PC-3 (cell line): ENCODE data around the gene RAB33A. TPM values are rescaled to one million over a fixed set of nuclear protein-coding genes. Genes with fewer than 3 reads are reported as not detected.
A peak's percentile ranks its signal among the peaks of the same experiment; 100 is the strongest.

Source experiments
- ATAC-seq: fragments of 200-7000 bp; cut with Tn5 transposase; 2 replicates; pipeline ENCODE4 v1.9.1; 2020; ENCODE audit warnings: mild to moderate bottlenecking, moderate library complexity
- BruUV-seq: library from RNA; stranded (reverse); fragments of 400-500 nt; replicated peaks from 2 replicates; lab custom pipeline; 2021; lab: Mats Ljungman, UMichigan
- CTCF ChIA-PET: fragments of 300-600 bp; sonication (Branson Sonifier 250); formaldehyde crosslinking; loops from one replicate; lab custom pipeline; 2022; ENCODE audit warnings: antibody characterized with exemption; lab: Charles Lee
- POLR2A ChIA-PET: fragments of 300-600 bp; sonication (Branson Sonifier 250); formaldehyde crosslinking; loops from one replicate; lab custom pipeline; 2022; ENCODE audit warnings: antibody characterized with exemption; ENCODE audit not compliant: unreplicated experiment; lab: Charles Lee
- DNase-seq: peaks from one replicate; pipeline ENCODE4 v3.0.0-alpha.2; 2015
- H2AFZ ChIP-seq: fragments of 300-600 bp; sonication (generic); 2 replicates; pipeline ENCODE4 v1.6.0; 2016; ENCODE audit warnings: antibody characterized with exemption, low read length
- H3F3A ChIP-seq: fragments of 300-600 bp; sonication (generic); one replicate; pipeline ENCODE4 v1.6.0; 2017; ENCODE audit warnings: antibody characterized with exemption, low read length, control low read depth, mild to moderate bottlenecking; ENCODE audit not compliant: unreplicated experiment
- H3K27ac ChIP-seq: fragments of 300-600 bp; sonication (generic); 2 replicates; pipeline ENCODE4 v1.5.1; 2016; ENCODE audit warnings: mild to moderate bottlenecking, low read length
- H3K27me3 ChIP-seq: fragments of 300-600 bp; sonication (generic); 2 replicates; pipeline ENCODE4 v1.6.1; 2016; ENCODE audit warnings: low read length, mixed read lengths
- H3K36me3 ChIP-seq: fragments of 300-600 bp; sonication (generic); 2 replicates; pipeline ENCODE4 v1.6.1; 2016; ENCODE audit warnings: low read depth, mixed run types, low read length, mixed read lengths
- H3K4me1 ChIP-seq: fragments of 300-600 bp; sonication (generic); 2 replicates; pipeline ENCODE4 v1.5.1; 2016; ENCODE audit warnings: low read length; ENCODE audit not compliant: insufficient read depth
- H3K4me2 ChIP-seq: fragments of 300-600 bp; sonication (generic); 2 replicates; pipeline ENCODE4 v1.6.0; 2016; ENCODE audit warnings: low read length
- H3K4me3 ChIP-seq: fragments of 300-600 bp; sonication (generic); 2 replicates; pipeline ENCODE4 v1.5.1; 2016; ENCODE audit warnings: mild to moderate bottlenecking, low read length, mixed read lengths
- H3K79me2 ChIP-seq: fragments of 300-600 bp; sonication (generic); 2 replicates; pipeline ENCODE4 v1.6.1; 2017; ENCODE audit warnings: low read length, mixed read lengths
- H3K9ac ChIP-seq: fragments of 300-600 bp; sonication (generic); 2 replicates; pipeline ENCODE4 v1.6.0; 2016; ENCODE audit warnings: mild to moderate bottlenecking, low read length
- H3K9me2 ChIP-seq: fragments of 300-600 bp; sonication (generic); replicated peaks from 2 replicates; pipeline ENCODE4 v1.6.1; 2016; ENCODE audit warnings: mixed run types, low read length, mixed read lengths
- H3K9me3 ChIP-seq: fragments of 300-600 bp; sonication (generic); 2 replicates; pipeline ENCODE4 v1.6.1; 2016; ENCODE audit warnings: low read length, mixed read lengths
- H4K20me1 ChIP-seq: fragments of 300-600 bp; sonication (generic); 2 replicates; pipeline ENCODE4 v1.6.1; 2016; ENCODE audit warnings: low read length, mixed read lengths
- EZH2 ChIP-seq: fragments of 300-600 bp; sonication (generic); IDR thresholded peaks from one replicate; pipeline ENCODE4 v1.6.1; 2017; ENCODE audit warnings: antibody characterized with exemption, mild to moderate bottlenecking, low read length; ENCODE audit not compliant: unreplicated experiment
- EZH2phosphoT487 ChIP-seq: fragments of 300-600 bp; sonication (generic); IDR thresholded peaks from 2 replicates; pipeline ENCODE4 v1.6.1; 2018; ENCODE audit warnings: mild to moderate bottlenecking, antibody characterized with exemption, low read length, borderline replicate concordance
- intact Hi-C: fragments of 100-400 bp; cut with micrococcal nuclease; formaldehyde crosslinking; loops from 2 replicates; pipeline ENCODE4 v1.9.0; 2023
- total RNA-seq: library from RNA; depleted of rRNA; stranded (reverse); fragments of >200 nt; gene quantifications from 2 replicates; pipeline ENCODE4 v1.2.3, GENCODE V29; 2014
- TF ChIP-seq, protein P1 (sequence below): fragments of 300-600 bp; sonication (generic); conservative IDR thresholded peaks from 2 replicates; pipeline ENCODE4 v1.5.1; 2017; ENCODE audit warnings: antibody characterized with exemption, low read depth, mild to moderate bottlenecking, low read length

RAB33A gene
- total RNA-seq, 1 experiment from 2014 or later: not detected

DNA sequence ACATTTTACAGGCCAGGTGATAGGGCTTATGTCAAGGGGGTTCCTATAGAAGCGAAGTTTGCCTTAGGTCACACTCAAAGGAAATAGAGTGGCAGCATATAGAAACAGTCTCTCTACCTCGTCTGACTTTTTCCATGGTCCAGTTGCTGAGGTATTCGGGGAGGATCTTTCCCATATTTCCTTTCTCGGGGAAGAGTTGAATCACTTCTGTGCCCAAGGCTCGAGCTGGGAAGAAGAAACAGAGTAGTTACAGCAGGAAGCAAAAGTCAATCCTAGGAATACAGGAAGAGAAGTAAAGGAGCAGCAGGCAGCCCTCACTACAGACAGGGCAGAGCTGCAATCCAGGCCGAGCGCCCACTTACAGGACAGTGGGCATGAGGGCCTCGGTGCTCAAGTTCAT is 34.8 kb upstream of the RAB33A start:
- no peaks in the 10 kb centered on the region for H3K9me3 ChIP-seq
- H3K4me2 ChIP-seq: no peak overlapping the region
- no peak for ATAC-seq
- no peak for DNase-seq
- no peaks in the 10 kb centered on the region for H3K9me2 ChIP-seq
- no peaks in the 10 kb centered on the region for H3K4me1 ChIP-seq
- no peak overlapping the region for H3K9ac ChIP-seq
- H2AFZ ChIP-seq: no peak overlapping the region
- no peaks in the 10 kb centered on the region for H4K20me1 ChIP-seq
- POLR2A ChIA-PET: no interaction called here
- no peaks in the 10 kb centered on the region for H3F3A ChIP-seq
- intact Hi-C loops: no loop called here
- CTCF ChIA-PET: no interaction called here
- no peaks in the 10 kb centered on the region for H3K79me2 ChIP-seq
- peaks cover 22% of the 10 kb centered on the region for H3K36me3 ChIP-seq
- H3K4me3 ChIP-seq: no peak overlapping the region
- no TSS peak for BruUV-seq
- no peaks in the 10 kb centered on the region for H3K27me3 ChIP-seq
- TF ChIP-seq EZH2phosphoT487: no peak
- TF ChIP-seq, protein P1, sequence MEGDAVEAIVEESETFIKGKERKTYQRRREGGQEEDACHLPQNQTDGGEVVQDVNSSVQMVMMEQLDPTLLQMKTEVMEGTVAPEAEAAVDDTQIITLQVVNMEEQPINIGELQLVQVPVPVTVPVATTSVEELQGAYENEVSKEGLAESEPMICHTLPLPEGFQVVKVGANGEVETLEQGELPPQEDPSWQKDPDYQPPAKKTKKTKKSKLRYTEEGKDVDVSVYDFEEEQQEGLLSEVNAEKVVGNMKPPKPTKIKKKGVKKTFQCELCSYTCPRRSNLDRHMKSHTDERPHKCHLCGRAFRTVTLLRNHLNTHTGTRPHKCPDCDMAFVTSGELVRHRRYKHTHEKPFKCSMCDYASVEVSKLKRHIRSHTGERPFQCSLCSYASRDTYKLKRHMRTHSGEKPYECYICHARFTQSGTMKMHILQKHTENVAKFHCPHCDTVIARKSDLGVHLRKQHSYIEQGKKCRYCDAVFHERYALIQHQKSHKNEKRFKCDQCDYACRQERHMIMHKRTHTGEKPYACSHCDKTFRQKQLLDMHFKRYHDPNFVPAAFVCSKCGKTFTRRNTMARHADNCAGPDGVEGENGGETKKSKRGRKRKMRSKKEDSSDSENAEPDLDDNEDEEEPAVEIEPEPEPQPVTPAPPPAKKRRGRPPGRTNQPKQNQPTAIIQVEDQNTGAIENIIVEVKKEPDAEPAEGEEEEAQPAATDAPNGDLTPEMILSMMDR: no peak
- no peak overlapping the region for H3K27ac ChIP-seq

DNA sequence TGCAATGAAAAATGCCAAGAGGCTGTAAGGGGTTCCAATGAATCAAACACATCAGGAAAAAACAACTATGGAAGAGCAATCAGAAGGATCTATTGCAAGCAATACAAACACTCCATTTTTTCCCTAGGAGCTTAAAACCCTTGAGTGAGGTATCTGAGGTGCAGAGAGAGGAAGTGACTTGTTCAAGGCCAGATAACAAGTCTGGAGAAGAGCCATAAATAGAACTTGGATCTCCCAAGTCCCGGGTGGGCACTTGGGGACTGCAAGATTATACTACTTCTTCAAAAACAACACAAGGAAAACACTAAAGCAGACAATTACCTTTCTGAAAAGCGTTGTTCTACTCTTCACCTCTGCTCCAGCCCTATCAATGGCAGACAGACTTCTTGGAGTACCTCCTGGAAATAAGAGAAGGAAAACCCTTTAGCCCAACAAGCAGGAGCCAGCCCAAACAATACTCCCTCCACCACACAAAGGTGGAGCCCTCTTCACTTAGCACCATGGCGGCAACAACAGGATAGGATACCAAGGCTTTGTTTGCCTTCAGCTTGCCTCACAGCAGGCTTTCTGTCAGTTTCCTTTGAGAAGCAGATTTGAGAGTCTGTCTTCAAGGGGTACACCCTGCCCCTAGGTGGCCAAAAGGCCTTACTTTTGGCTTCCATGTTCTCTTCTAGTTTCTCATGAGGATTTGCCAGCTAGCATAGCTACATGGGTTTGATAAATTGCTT is 32.1 kb upstream of the RAB33A start:
- Histone ChIP-seq H3K36me3 (peaks cover 28% of the 10 kb centered on the region), H3K4me2 (no peak overlapping the region), H3K4me1 (peaks cover 5% of the 10 kb centered on the region), H3K9ac (no peak overlapping the region), H3K27ac (no peak overlapping the region), H4K20me1 (no peaks in the 10 kb centered on the region), H2AFZ (no peak overlapping the region), H3K27me3 (no peaks in the 10 kb centered on the region), H3K79me2 (no peaks in the 10 kb centered on the region), H3K9me3 (no peaks in the 10 kb centered on the region), H3K4me3 (no peak overlapping the region), H3K9me2 (no peaks in the 10 kb centered on the region), H3F3A (no peaks in the 10 kb centered on the region)
- intact Hi-C loops: no loop called here
- ATAC-seq: no peak
- POLR2A ChIA-PET: no interaction called here
- CTCF ChIA-PET: no interaction called here
- no TSS peak for BruUV-seq
- TF ChIP-seq EZH2phosphoT487 (no peak), EZH2 (no peak)
- TF ChIP-seq, protein P1: no peak
- DNase-seq: no peak

DNA sequence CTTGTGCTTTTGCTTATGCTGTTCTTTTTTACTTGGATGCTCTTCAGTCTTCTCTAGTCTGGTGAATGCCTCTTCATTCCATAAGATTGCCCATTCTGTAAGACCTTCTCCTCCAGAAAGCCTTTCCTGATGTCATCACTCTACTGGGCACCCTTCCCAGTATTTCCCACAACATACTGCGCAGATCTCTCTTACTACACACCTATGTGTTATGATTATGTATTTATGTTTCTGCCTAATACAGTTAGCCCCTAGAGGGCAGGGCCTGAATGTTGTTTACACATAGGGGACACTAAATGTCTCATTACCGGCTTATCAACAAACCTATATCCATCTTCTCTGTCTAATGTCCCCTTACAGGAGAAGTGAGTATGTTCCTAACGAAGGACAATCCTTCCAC is 27.3 kb upstream of the RAB33A start:
- TF ChIP-seq, protein P1: peak; percentile 42; the same call in 1 of the 2 replicates
- no peak for TF ChIP-seq EZH2phosphoT487
- no peaks in the 10 kb centered on the region for H3K79me2 ChIP-seq
- no peak overlapping the region for H3K27ac ChIP-seq
- no peaks in the 10 kb centered on the region for H3K27me3 ChIP-seq
- no peak overlapping the region for H3K9ac ChIP-seq
- no peaks in the 10 kb centered on the region for H4K20me1 ChIP-seq
- no peaks in the 10 kb centered on the region for H3K9me3 ChIP-seq
- no peak overlapping the region for H3K4me3 ChIP-seq
- intact Hi-C loops: no loop called here
- peak; percentile 68 for ATAC-seq
- H3K36me3 ChIP-seq: peaks cover 10% of the 10 kb centered on the region
- no peak overlapping the region for H2AFZ ChIP-seq
- peaks cover 14% of the 10 kb centered on the region for H3K4me1 ChIP-seq
- BruUV-seq: no TSS peak
- no peak overlapping the region for H3K4me2 ChIP-seq
- CTCF ChIA-PET: no interaction called here
- POLR2A ChIA-PET: no interaction called here
- H3K9me2 ChIP-seq: no peaks in the 10 kb centered on the region
- peak; percentile 46 for DNase-seq
- H3F3A ChIP-seq: no peaks in the 10 kb centered on the region
